ENCODE data around the gene GTF2A2.
A peak's percentile ranks its signal among the peaks of the same experiment; 100 is the strongest.
"Not testable (repeated sequence)": the region's sequence is repeated elsewhere in the genome, so short reads cannot be mapped to it uniquely, and the experiment has no call there.

GTF2A2 gene

GRCh38 chr15:59656897-59657634, at the start of gene GTF2A2:
Gene GTF2A2, minus strand, starts transcription at chr15:59657515. Its CDS starts 5,238 bp downstream, at chr15:59652277.
- DNase-seq: peak; percentile 91

- no peak for DNase-seq
Observed at GRCh38 chr15:59703979-59704796, 46.9 kb upstream of the GTF2A2 start.

GRCh38 chr15:59702351-59702750, 45.0 kb upstream of the GTF2A2 start:
- DNase-seq: no peak

GRCh38 chr15:59701880-59702279, 44.6 kb upstream of the GTF2A2 start:
- DNase-seq: no peak

GRCh38 chr15:59699810-59700431, 42.6 kb upstream of the GTF2A2 start:
- DNase-seq: no peak

GRCh38 chr15:59698065-59698464, 40.8 kb upstream of the GTF2A2 start:
- DNase-seq: not testable (repeated sequence)

- DNase-seq: no peak
Observed at GRCh38 chr15:59696332-59696731, 39.0 kb upstream of the GTF2A2 start.

- no peak for DNase-seq
Observed at GRCh38 chr15:59694779-59695178, 37.5 kb upstream of the GTF2A2 start.

GRCh38 chr15:59691194-59691805, 34.0 kb upstream of the GTF2A2 start:
- DNase-seq: peak; percentile 1

GRCh38 chr15:59689626-59690236, 32.4 kb upstream of the GTF2A2 start:
- peak; percentile 52 for DNase-seq

- DNase-seq: peak; percentile 98
Observed at GRCh38 chr15:59688782-59689625, 31.7 kb upstream of the GTF2A2 start, which contains the start of gene BNIP2. Gene BNIP2, minus strand, starts transcription at chr15:59689320. Its CDS starts 6,863 bp downstream, at chr15:59682457.

GRCh38 chr15:59688423-59688781, 31.1 kb upstream of the GTF2A2 start:
- DNase-seq: no peak

GRCh38 chr15:59687836-59688235, 30.5 kb upstream of the GTF2A2 start:
- no peak for DNase-seq

GRCh38 chr15:59686389-59686788, 29.1 kb upstream of the GTF2A2 start:
- no peak for DNase-seq

- no peak for DNase-seq
Observed at GRCh38 chr15:59685737-59686297, 28.5 kb upstream of the GTF2A2 start.

- DNase-seq: no peak
Observed at GRCh38 chr15:59680870-59681269, 23.6 kb upstream of the GTF2A2 start.

- no peak for DNase-seq
Observed at GRCh38 chr15:59680346-59680745, 23.0 kb upstream of the GTF2A2 start.

GRCh38 chr15:59678620-59679019, 21.3 kb upstream of the GTF2A2 start:
- DNase-seq: no peak

- no peak for DNase-seq
Observed at GRCh38 chr15:59678172-59678571, 20.9 kb upstream of the GTF2A2 start.

- no peak for DNase-seq
Observed at GRCh38 chr15:59676565-59676964, 19.2 kb upstream of the GTF2A2 start.

- no peak for DNase-seq
Observed at GRCh38 chr15:59674361-59674877, 17.1 kb upstream of the GTF2A2 start.

Measured in stimulated activated naive CD4-positive, alpha-beta T cell treated with Interleukin-2 at 50 U/mL for 16 hours (primary cell).